Measurements from ENCODE around the gene GANAB. TPM values are rescaled to one million over a fixed set of nuclear protein-coding genes. Genes with fewer than 3 reads are reported as not detected.

The GANAB gene
- total and polyA plus RNA-seq, 2 of the 4 experiments (the other 2 are of a cell fraction): 209 to 344 TPM

GRCh38 chr11:62648967-62649364, 2.6 kb upstream of the GANAB start:
- in situ Hi-C loops (cut with MboI; ENCODE audit: low sequenced_read_pairs): no loop called here
- ATAC-seq (ENCODE audit: low read depth): no peak
- 84% methylated on average over 9 of the region's 11 CpGs; no CpG with 5 or more reads in 1 of the 2 experiments for WGBS, 2 experiments (ENCODE audit: extremely low coverage in 2 of 2, insufficient read length in 1 of 2)

More at GRCh38 chr11:62648967-62649364, 2.6 kb upstream of the GANAB start:
- no peak overlapping the region for H3K4me2 ChIP-seq (ENCODE audit: low read depth, low read length)
- no peak overlapping the region for H3K56ac ChIP-seq (ENCODE audit: extremely low read depth, insufficient read depth, low read length)
- H2AK5ac ChIP-seq (ENCODE audit: low read depth, low read length): no peak overlapping the region
- no peak overlapping the region for H2BK5ac ChIP-seq (ENCODE audit: low read depth, low read length, poor library complexity, severe bottlenecking)
- H3K36me3 ChIP-seq (ENCODE audit: control insufficient read depth, insufficient read depth, low read length): peaks cover 32% of the 10 kb centered on the region
- H3K9ac ChIP-seq (ENCODE audit: low read depth, low read length): no peak overlapping the region
- no peak overlapping the region for H2BK20ac ChIP-seq (ENCODE audit: low read depth, low read length)
- no TSS peak for BruUV-seq (replicated peaks)
- no peak overlapping the region for H2AFZ ChIP-seq (replicated peaks; ENCODE audit: low read length, poor library complexity)
- TF ChIP-seq MAZ (IDR thresholded peaks at IDR 0.05; ENCODE audit: borderline replicate concordance, low read depth, low read length) (no peak), CEBPB (IDR thresholded peaks at IDR 0.05; ENCODE audit: low read depth, low read length) (no peak), NFE2L2 (IDR thresholded peaks at IDR 0.05; ENCODE audit: low read depth, low read length) (no peak), MXI1 (IDR thresholded peaks at IDR 0.05; ENCODE audit: borderline replicate concordance, low read depth, low read length) (no peak), RFX5 (IDR thresholded peaks at IDR 0.05; ENCODE audit: low read depth, low read length) (no peak), MAFK (IDR thresholded peaks at IDR 0.05; ENCODE audit: low read depth, low read length) (no peak), RCOR1 (IDR thresholded peaks at IDR 0.05; ENCODE audit: insufficient replicate concordance, low read length) (no peak), CTCF (conservative IDR thresholded peaks at IDR 0.05; ENCODE audit: low read depth, low read length) (no peak), CHD1 (IDR thresholded peaks at IDR 0.05; ENCODE audit: low read depth, low read length) (no peak)
- no peak overlapping the region for H2BK15ac ChIP-seq (ENCODE audit: low read depth, low read length)
- dilution Hi-C loops (cut with HindIII; ENCODE audit: low sequenced_read_pairs, unreplicated experiment): no loop called here
- H3K9me3 ChIP-seq (ENCODE audit: control insufficient read depth, insufficient read depth, low read length): no peaks in the 10 kb centered on the region
- 0 out of 2 replicates have a peak, but pooled peaks cover 6% of the 10 kb centered on the region for H3K9me1 ChIP-seq (ENCODE audit: insufficient read depth, low read length)
- no peak overlapping the region for H4K91ac ChIP-seq (ENCODE audit: insufficient read depth, low read depth, low read length)
- no peak overlapping the region for H4K5ac ChIP-seq (ENCODE audit: low read depth, low read length)
- H4K20me1 ChIP-seq (ENCODE audit: insufficient read depth, low read length): peaks cover 17% of the 10 kb centered on the region
- H2AK9ac ChIP-seq (replicated peaks; ENCODE audit: low read depth, low read length, poor library complexity): no peak overlapping the region
- H2BK120ac ChIP-seq (ENCODE audit: low read depth, low read length): no peak overlapping the region
- H3K27me3 ChIP-seq (ENCODE audit: control insufficient read depth, insufficient read depth, low read length): no peaks in the 10 kb centered on the region
- H3K27ac ChIP-seq (ENCODE audit: insufficient read depth, low read length): no peak overlapping the region
- H3K23ac ChIP-seq (ENCODE audit: low read depth, low read length): no peak overlapping the region
- H3K18ac ChIP-seq (ENCODE audit: low read depth, low read length): no peak overlapping the region
- no peak overlapping the region for H3K14ac ChIP-seq (replicated peaks; ENCODE audit: low read depth, low read length)
- ChIA-PET CTCF (no interaction called here), POLR2A (ENCODE audit: unreplicated experiment) (interaction anchor here (1.3 kb wide), 1 partner anchor 17 kb away, joined by 5 read pairs; the partner anchor contains the start of gene CSKMT)
- H3K4me1 ChIP-seq (ENCODE audit: control insufficient read depth, insufficient read depth, low read length): peaks cover 8% of the 10 kb centered on the region
- no peak overlapping the region for H4K8ac ChIP-seq (ENCODE audit: low read depth in 2 of 2, low read length in 2 of 2)
- H3K4me3 ChIP-seq (ENCODE audit: insufficient read depth, low read depth, low read length): no peak overlapping the region
- H3K79me1 ChIP-seq (ENCODE audit: low read depth in 1 of 2, low read length in 2 of 2): peaks cover 6 to 57% of the 10 kb centered on the region in 2 experiments
- no peak overlapping the region for H3K4ac ChIP-seq (ENCODE audit: low read depth, low read length)
- intact Hi-C loops (cut with micrococcal nuclease): no loop called here
- DNase-seq: no peak
